ENCODE data around the gene TNFRSF14.

TNFRSF14 gene

GRCh38 chr1:2590233-2591141 lies 34.3 kb downstream of the TNFRSF14 start:
- no peak for DNase-seq

GRCh38 chr1:2591233-2591580 lies 35.0 kb downstream of the TNFRSF14 start:
- no peak for DNase-seq

- no peak for DNase-seq
These were observed 35.5 kb downstream of the TNFRSF14 start for GRCh38 chr1:2591581-2592261.

- no peak for DNase-seq
These were observed 36.5 kb downstream of the TNFRSF14 start for GRCh38 chr1:2592672-2593071.

- DNase-seq, result no peak
These were observed 37.2 kb downstream of the TNFRSF14 start for GRCh38 chr1:2593251-2593878.

- peak; percentile 58 for DNase-seq
These were observed 38.0 kb downstream of the TNFRSF14 start for GRCh38 chr1:2594001-2594640.

GRCh38 chr1:2594641-2595131 lies 38.5 kb downstream of the TNFRSF14 start:
- DNase-seq, result no peak

- no peak for DNase-seq
These were observed 39.2 kb downstream of the TNFRSF14 start for GRCh38 chr1:2595261-2595811.

GRCh38 chr1:2595812-2596529 lies 39.8 kb downstream of the TNFRSF14 start:
- DNase-seq, result no peak

- no peak for DNase-seq
These were observed 40.6 kb downstream of the TNFRSF14 start for GRCh38 chr1:2596530-2597333.

- no peak for DNase-seq
These were observed 41.5 kb downstream of the TNFRSF14 start for GRCh38 chr1:2597441-2598328.

- no peak for DNase-seq
These were observed 42.3 kb downstream of the TNFRSF14 start for GRCh38 chr1:2598329-2598931.

GRCh38 chr1:2601721-2602303 lies 45.6 kb downstream of the TNFRSF14 start:
- DNase-seq, result no peak

GRCh38 chr1:2602311-2602835 lies 46.2 kb downstream of the TNFRSF14 start:
- DNase-seq, result no peak

- no peak for DNase-seq
These were observed 46.8 kb downstream of the TNFRSF14 start for GRCh38 chr1:2602866-2603520.

GRCh38 chr1:2603521-2604155 lies 47.5 kb downstream of the TNFRSF14 start:
- DNase-seq, result no peak

GRCh38 chr1:2604156-2604843 lies 48.1 kb downstream of the TNFRSF14 start:
- no peak for DNase-seq
